Measurements from ENCODE around the gene ZP3.
A peak's percentile ranks its signal among the peaks of the same experiment; 100 is the strongest.
"Not testable (repeated sequence)": the region's sequence is repeated elsewhere in the genome, so short reads cannot be mapped to it uniquely, and the experiment has no call there.

ZP3 gene

GRCh38 chr7:76460767-76461166 is 36.0 kb downstream of the ZP3 start:
- DNase-seq (ENCODE audit: insufficient read length, low spot score); FAIRE-seq: not testable (repeated sequence)

GRCh38 chr7:76461464-76462101 is 36.8 kb downstream of the ZP3 start, which contains the start of gene DTX2:
Gene DTX2, plus strand, starts transcription at chr7:76461709. Its CDS starts 18,801 bp downstream, at chr7:76480510.
- FAIRE-seq; DNase-seq (ENCODE audit: insufficient read length, low spot score): not testable (repeated sequence)

GRCh38 chr7:76462271-76462882 is 37.6 kb downstream of the ZP3 start:
- DNase-seq (ENCODE audit: insufficient read length, low spot score); FAIRE-seq: not testable (repeated sequence)

- not testable (repeated sequence) for FAIRE-seq; DNase-seq (ENCODE audit: insufficient read length, low spot score)
Observed at GRCh38 chr7:76464959-76465358, 40.2 kb downstream of the ZP3 start.

GRCh38 chr7:76465950-76466349 is 41.2 kb downstream of the ZP3 start:
- not testable (repeated sequence) for DNase-seq (ENCODE audit: insufficient read length, low spot score); FAIRE-seq

GRCh38 chr7:76467743-76468404 is 43.1 kb downstream of the ZP3 start:
- FAIRE-seq = not testable (repeated sequence)

GRCh38 chr7:76471556-76472221 is 46.9 kb downstream of the ZP3 start:
- not testable (repeated sequence) for FAIRE-seq

More at GRCh38 chr7:76467743-76468404, 43.1 kb downstream of the ZP3 start:
- DNase-seq (ENCODE audit: insufficient read length, low spot score) = peak; percentile 35

GRCh38 chr7:76473097-76473496 is 48.3 kb downstream of the ZP3 start:
- not testable (repeated sequence) for FAIRE-seq; DNase-seq (ENCODE audit: insufficient read length, low spot score)

More at GRCh38 chr7:76471556-76472221, 46.9 kb downstream of the ZP3 start:
- not testable (repeated sequence) for DNase-seq (ENCODE audit: insufficient read length, low spot score)

GRCh38 chr7:76476280-76476679 is 51.5 kb downstream of the ZP3 start:
- DNase-seq (ENCODE audit: insufficient read length, low spot score); FAIRE-seq: not testable (repeated sequence)

GRCh38 chr7:76476742-76477474 is 52.2 kb downstream of the ZP3 start:
- not testable (repeated sequence) for FAIRE-seq

GRCh38 chr7:76479628-76480027 is 54.9 kb downstream of the ZP3 start:
- not testable (repeated sequence) for DNase-seq (ENCODE audit: insufficient read length, low spot score); FAIRE-seq

More at GRCh38 chr7:76476742-76477474, 52.2 kb downstream of the ZP3 start:
- DNase-seq (ENCODE audit: insufficient read length, low spot score) = not testable (repeated sequence)

GRCh38 chr7:76480403-76481253 is 55.9 kb downstream of the ZP3 start:
- FAIRE-seq; DNase-seq (ENCODE audit: insufficient read length, low spot score): not testable (repeated sequence)

GRCh38 chr7:76482660-76483059 is 57.9 kb downstream of the ZP3 start:
- DNase-seq (ENCODE audit: insufficient read length, low spot score); FAIRE-seq: not testable (repeated sequence)

GRCh38 chr7:76483081-76483480 is 58.3 kb downstream of the ZP3 start:
- not testable (repeated sequence) for DNase-seq (ENCODE audit: insufficient read length, low spot score); FAIRE-seq

GRCh38 chr7:76484456-76484855 is 59.7 kb downstream of the ZP3 start:
- not testable (repeated sequence) for FAIRE-seq; DNase-seq (ENCODE audit: insufficient read length, low spot score)

- DNase-seq (ENCODE audit: insufficient read length, low spot score); FAIRE-seq: not testable (repeated sequence)
Observed at GRCh38 chr7:76485822-76486610, 61.3 kb downstream of the ZP3 start.

GRCh38 chr7:76486618-76487017 is 61.9 kb downstream of the ZP3 start:
- DNase-seq (ENCODE audit: insufficient read length, low spot score); FAIRE-seq: not testable (repeated sequence)

GRCh38 chr7:76487969-76488368 is 63.2 kb downstream of the ZP3 start:
- DNase-seq (ENCODE audit: insufficient read length, low spot score); FAIRE-seq: not testable (repeated sequence)
